HG03025 (cell line): ENCODE measurements around the gene PBRM1.
"Not testable (repeated sequence)": the region's sequence is repeated elsewhere in the genome, so short reads cannot be mapped to it uniquely, and the experiment has no call there.

ENCODE experiments used
- ATAC-seq: cut with Tn5 transposase; IDR thresholded peaks from one replicate; pipeline ENCODE4 v1.9.1; 2021; ENCODE audit warnings: mild to moderate bottlenecking, moderate library complexity; ENCODE audit not compliant: unreplicated experiment, low FRiP score

Gene PBRM1

GRCh38 chr3:52685709-52686691, at the start of gene PBRM1, which contains the start of gene GNL3:
TSS of gene PBRM1 (minus strand) at chr3:52685913.
TSS of gene GNL3 (plus strand) at chr3:52686032. CDS start at chr3:52686093, 61 bp downstream.
- ATAC-seq: peak; percentile 73

- no peak for ATAC-seq
These were observed 47.7 kb upstream of the PBRM1 start for GRCh38 chr3:52733256-52733891.

GRCh38 chr3:52731590-52731989, 45.9 kb upstream of the PBRM1 start:
- no peak for ATAC-seq

- no peak for ATAC-seq
These were observed 45.0 kb upstream of the PBRM1 start for GRCh38 chr3:52730681-52731080.

- ATAC-seq: not testable (repeated sequence)
These were observed 43.0 kb upstream of the PBRM1 start for GRCh38 chr3:52728753-52729152.

GRCh38 chr3:52724511-52724910, 38.8 kb upstream of the PBRM1 start:
- no peak for ATAC-seq

- ATAC-seq: no peak
These were observed 38.2 kb upstream of the PBRM1 start for GRCh38 chr3:52723935-52724334.

- no peak for ATAC-seq
These were observed 36.8 kb upstream of the PBRM1 start for GRCh38 chr3:52722491-52722890.

GRCh38 chr3:52721730-52722008, 36.0 kb upstream of the PBRM1 start:
- no peak for ATAC-seq

- peak; percentile 43 for ATAC-seq
These were observed 35.5 kb upstream of the PBRM1 start for GRCh38 chr3:52721002-52721729.

- ATAC-seq: no peak
These were observed 33.9 kb upstream of the PBRM1 start for GRCh38 chr3:52719618-52720017.

GRCh38 chr3:52715714-52716305, 30.1 kb upstream of the PBRM1 start:
- ATAC-seq: no peak

- no peak for ATAC-seq
These were observed 28.9 kb upstream of the PBRM1 start for GRCh38 chr3:52714335-52715302.

- no peak for ATAC-seq
These were observed 26.8 kb upstream of the PBRM1 start for GRCh38 chr3:52712291-52713212.

- ATAC-seq: no peak
These were observed 24.8 kb upstream of the PBRM1 start for GRCh38 chr3:52710512-52710911.

- ATAC-seq: no peak
These were observed 21.9 kb upstream of the PBRM1 start for GRCh38 chr3:52707585-52707984.

- ATAC-seq: peak; percentile 68
These were observed 20.3 kb upstream of the PBRM1 start, which contains the start of the genes GLT8D1 and SPCS1 for GRCh38 chr3:52705688-52706686. TSS of gene GLT8D1 (minus strand) at chr3:52705791. CDS start at chr3:52700460, 5,331 bp downstream. TSS of gene SPCS1 (plus strand) at chr3:52706106. CDS start at chr3:52706247, 141 bp downstream.
